GM23248 (cell line): Measurements from ENCODE around the gene RFXANK. TPM values are rescaled to one million over a fixed set of nuclear protein-coding genes. Genes with fewer than 3 reads are reported as not detected.

Source experiments
- DNase-seq: peaks from one replicate; pipeline ENCODE4 v3.0.0-alpha.2; 2015
- H2AFZ ChIP-seq: fragments of 200-600 bp; sonication (generic); 2 replicates; pipeline ENCODE4 v1.6.1; 2016; ENCODE audit warnings: antibody characterized with exemption
- H3F3A ChIP-seq: fragments of 200-600 bp; sonication (generic); 2 replicates; pipeline ENCODE4 v1.6.1; 2016; ENCODE audit warnings: mild to moderate bottlenecking, antibody characterized with exemption, mixed run types; ENCODE audit not compliant: insufficient read depth
- H3K27ac ChIP-seq: fragments of 200-600 bp; sonication (generic); 2 replicates; pipeline ENCODE4 v1.5.1; 2016; ENCODE audit warnings: mild to moderate bottlenecking
- H3K27me3 ChIP-seq: fragments of 200-600 bp; sonication (generic); replicated peaks from 2 replicates; pipeline ENCODE4 v1.6.1; 2016; ENCODE audit warnings: mild to moderate bottlenecking; ENCODE audit not compliant: insufficient read depth
- H3K36me3 ChIP-seq: fragments of 200-600 bp; sonication (generic); 2 replicates; pipeline ENCODE4 v1.6.1; 2016; ENCODE audit warnings: low read depth, mild to moderate bottlenecking
- H3K4me1 ChIP-seq: fragments of 200-600 bp; sonication (generic); 2 replicates; pipeline ENCODE4 v1.6.1; 2016; ENCODE audit warnings: mild to moderate bottlenecking; ENCODE audit not compliant: insufficient read depth
- H3K4me2 ChIP-seq: fragments of 200-600 bp; sonication (generic); one replicate; pipeline ENCODE4 v1.6.1; 2016; ENCODE audit warnings: mild to moderate bottlenecking; ENCODE audit not compliant: unreplicated experiment
- H3K4me3 ChIP-seq: fragments of 200-600 bp; sonication (generic); 2 replicates; pipeline ENCODE4 v1.5.1; 2016; ENCODE audit warnings: mild to moderate bottlenecking
- H3K79me2 ChIP-seq: fragments of 200-600 bp; sonication (generic); 2 replicates; pipeline ENCODE4 v1.6.1; 2016; ENCODE audit warnings: mild to moderate bottlenecking; ENCODE audit not compliant: insufficient read depth
- H3K9ac ChIP-seq: fragments of 200-600 bp; sonication (generic); 2 replicates; pipeline ENCODE4 v1.6.1; 2016; ENCODE audit warnings: mild to moderate bottlenecking
- H3K9me2 ChIP-seq: fragments of 200-600 bp; sonication (generic); 2 replicates; pipeline ENCODE4 v1.6.1; 2016; ENCODE audit warnings: mixed run types, mild to moderate bottlenecking, moderate library complexity; ENCODE audit not compliant: insufficient read depth
- H3K9me3 ChIP-seq: fragments of 200-600 bp; sonication (generic); one replicate; pipeline ENCODE4 v1.6.1; 2017; ENCODE audit warnings: low read depth
- H4K20me1 ChIP-seq: fragments of 200-600 bp; sonication (generic); 2 replicates; pipeline ENCODE4 v1.6.0; 2016; ENCODE audit not compliant: insufficient read depth
- EZH2 ChIP-seq: fragments of 200-600 bp; sonication (generic); IDR thresholded peaks from 2 replicates; pipeline ENCODE4 v1.6.1; 2018; ENCODE audit warnings: antibody characterized with exemption, mild to moderate bottlenecking; ENCODE audit not compliant: insufficient read depth, poor library complexity, severe bottlenecking
- EZH2phosphoT487 ChIP-seq: fragments of 200-600 bp; sonication (generic); IDR thresholded peaks from 2 replicates; pipeline ENCODE4 v1.6.1; 2018; ENCODE audit warnings: antibody characterized with exemption, moderate library complexity, mild to moderate bottlenecking, low read depth; ENCODE audit not compliant: insufficient read depth
- WGBS, 2 experiments: methylation state at CpG; one replicate each; pipeline ENCODE4 v1.1.6; 2015 to 2017; ENCODE audit warnings: low lambda C conversion rate in 2 of 2, low coverage in 1 of 2; ENCODE audit errors: missing lambda C conversion rate in 2 of 2; 5-methylcytosine and 5-hydroxymethylcytosine counted together
- in situ Hi-C: fragments of 300-500 bp; cut with MboI; formaldehyde crosslinking; loops from 2 replicates; pipeline ENCODE4 v1.15.0; 2020
- polyA plus RNA-seq: library from polyadenylated mRNA; unstranded; fragments of >200 nt; fragmentation: Nextera tagmentation; extraction: Ambion mirVana; gene quantifications from 2 replicates; pipeline ENCODE4 v1.2.1, GENCODE V29; 2016
- total RNA-seq: library from RNA; depleted of rRNA; stranded (reverse); fragments of >200 nt; shearing (Covaris generic); gene quantifications from 2 replicates; pipeline ENCODE4 v1.2.3, GENCODE V29; 2014

The RFXANK gene
- total and polyA plus RNA-seq, 2 experiments from 2014 or later, result 42.6 to 44.5 TPM

DNA sequence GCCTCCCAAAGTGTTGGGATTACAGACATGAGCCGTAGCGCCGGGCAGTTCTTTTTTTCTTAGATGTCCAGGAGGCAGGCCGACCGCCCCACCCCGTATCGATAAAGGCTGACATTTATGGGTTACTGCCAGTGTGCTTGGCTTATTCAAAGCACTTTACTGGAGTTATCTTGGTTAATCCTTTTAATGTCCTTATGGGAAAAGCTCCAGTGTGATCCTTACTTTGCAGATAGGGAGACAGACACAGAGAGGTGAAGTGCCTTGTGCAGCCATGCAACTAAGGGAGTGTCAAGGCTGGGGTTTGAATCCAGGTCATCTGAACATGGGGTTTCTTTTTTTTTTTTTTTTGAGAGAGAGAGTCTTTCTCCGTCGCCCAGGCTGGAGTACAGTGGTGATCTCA is 38.9 kb downstream of the RFXANK start:
- no peak overlapping the region for H3K27ac ChIP-seq
- H3F3A ChIP-seq, result no peaks in the 10 kb centered on the region
- no peak overlapping the region for H2AFZ ChIP-seq
- no peaks in the 10 kb centered on the region for H3K36me3 ChIP-seq
- peaks cover 11% of the 10 kb centered on the region; the same call in 1 of the 2 replicates for H3K27me3 ChIP-seq
- in situ Hi-C loops, result no loop called here
- no peaks in the 10 kb centered on the region for H3K4me1 ChIP-seq
- no peaks in the 10 kb centered on the region for H3K9me2 ChIP-seq
- H3K9me3 ChIP-seq, result no peaks in the 10 kb centered on the region
- no peak overlapping the region for H3K4me3 ChIP-seq
- DNase-seq, result no peak
- H3K4me2 ChIP-seq, result no peak overlapping the region
- H3K79me2 ChIP-seq, result no peaks in the 10 kb centered on the region
- H4K20me1 ChIP-seq, result no peaks in the 10 kb centered on the region
- H3K9ac ChIP-seq, result no peak overlapping the region
- TF ChIP-seq EZH2 (no peak), EZH2phosphoT487 (no peak)
- 77 to 78% methylated on average over 8 to 9 of the region's 9 CpGs for WGBS, 2 experiments

GRCh38 chr19:19232261-19232721 is 40.2 kb downstream of the RFXANK start:
- DNase-seq, result no peak
- WGBS, 2 experiments, result 50 to 53% methylated on average over 19 of the region's 19 CpGs
- H3K9me3 ChIP-seq, result no peaks in the 10 kb centered on the region

GRCh38 chr19:19234220-19234816 is 42.3 kb downstream of the RFXANK start:
- H3K27me3 ChIP-seq, result peaks cover 7% of the 10 kb centered on the region; the same call in 1 of the 2 replicates
- no peaks in the 10 kb centered on the region for H3K36me3 ChIP-seq
- no peaks in the 10 kb centered on the region for H3K9me3 ChIP-seq
- no peak overlapping the region for H2AFZ ChIP-seq
- DNase-seq, result no peak
- in situ Hi-C loops, result no loop called here
- no peaks in the 10 kb centered on the region for H4K20me1 ChIP-seq
- no peak overlapping the region for H3K4me2 ChIP-seq
- no peak overlapping the region for H3K27ac ChIP-seq
- H3K4me1 ChIP-seq, result no peaks in the 10 kb centered on the region
- H3K9me2 ChIP-seq, result no peaks in the 10 kb centered on the region
- H3F3A ChIP-seq, result no peaks in the 10 kb centered on the region
- H3K79me2 ChIP-seq, result no peaks in the 10 kb centered on the region
- WGBS, 2 experiments, result 38 to 44% methylated on average over 2 of the region's 2 CpGs
- no peak overlapping the region for H3K4me3 ChIP-seq
- TF ChIP-seq EZH2phosphoT487 (no peak), EZH2 (no peak)
- no peak overlapping the region for H3K9ac ChIP-seq

More at GRCh38 chr19:19232261-19232721, 40.2 kb downstream of the RFXANK start:
- Histone ChIP-seq H4K20me1 (no peaks in the 10 kb centered on the region), H3F3A (no peaks in the 10 kb centered on the region), H3K4me2 (no peak overlapping the region), H3K27ac (no peak overlapping the region), H3K4me1 (no peaks in the 10 kb centered on the region), H2AFZ (no peak overlapping the region), H3K79me2 (no peaks in the 10 kb centered on the region), H3K4me3 (no peak overlapping the region), H3K9ac (no peak overlapping the region), H3K9me2 (no peaks in the 10 kb centered on the region), H3K36me3 (no peaks in the 10 kb centered on the region), H3K27me3 (peaks cover 11% of the 10 kb centered on the region; the same call in 1 of the 2 replicates)
- TF ChIP-seq EZH2phosphoT487 (no peak), EZH2 (no peak)
- in situ Hi-C loops, result no loop called here

- no peaks in the 10 kb centered on the region for H3K27me3 ChIP-seq
- no peaks in the 10 kb centered on the region for H4K20me1 ChIP-seq
- H3K9ac ChIP-seq, result no peak overlapping the region
- no peaks in the 10 kb centered on the region for H3K36me3 ChIP-seq
- H2AFZ ChIP-seq, result no peak overlapping the region
- H3K9me2 ChIP-seq, result no peaks in the 10 kb centered on the region
- no peak overlapping the region for H3K4me3 ChIP-seq
- no peaks in the 10 kb centered on the region for H3K9me3 ChIP-seq
- no peak for TF ChIP-seq EZH2
- no peak for TF ChIP-seq EZH2phosphoT487
- H3F3A ChIP-seq, result no peaks in the 10 kb centered on the region
- in situ Hi-C loops, result no loop called here
- no peaks in the 10 kb centered on the region for H3K4me1 ChIP-seq
- H3K27ac ChIP-seq, result no peak overlapping the region
- no peaks in the 10 kb centered on the region for H3K79me2 ChIP-seq
- DNase-seq, result no peak
- H3K4me2 ChIP-seq, result no peak overlapping the region
These were observed 44.1 kb downstream of the RFXANK start for GRCh38 chr19:19236173-19236572.

DNA sequence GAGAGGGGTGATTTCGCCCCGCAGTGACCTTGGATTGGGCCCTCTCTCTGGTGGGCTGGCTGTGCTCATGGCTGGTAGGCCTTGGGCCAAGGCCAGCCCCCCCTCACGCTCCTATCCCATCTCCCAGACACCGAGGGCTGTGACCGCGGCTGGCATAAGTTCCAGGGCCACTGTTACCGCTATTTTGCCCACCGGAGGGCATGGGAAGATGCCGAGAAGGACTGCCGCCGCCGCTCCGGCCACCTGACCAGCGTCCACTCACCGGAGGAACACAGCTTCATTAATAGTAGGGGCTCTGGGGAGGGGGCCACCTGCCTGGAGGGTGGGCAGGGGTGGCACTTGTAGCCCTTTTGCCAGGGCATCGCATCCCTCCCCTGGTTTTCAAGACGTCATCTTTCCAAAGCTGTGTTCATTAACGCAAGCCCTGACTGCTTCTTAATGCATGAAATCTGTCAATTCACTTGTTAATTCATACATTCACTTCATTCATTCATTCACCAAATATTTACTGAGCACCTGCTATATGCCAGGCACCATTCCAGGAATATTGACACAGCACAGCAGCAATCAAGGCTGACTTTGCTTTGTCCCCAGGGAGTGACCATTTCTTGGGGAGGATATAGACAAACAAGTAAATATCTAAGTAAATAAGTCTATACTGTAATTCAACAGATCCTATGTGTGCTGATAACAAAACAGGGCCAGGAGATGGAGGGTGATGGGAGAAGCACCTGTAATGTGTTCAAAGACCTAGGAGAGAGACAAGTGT is 46.3 kb downstream of the RFXANK start:
- 59 to 69% methylated on average over 16 to 18 of the region's 18 CpGs for WGBS, 2 experiments
- no peaks in the 10 kb centered on the region for H3K36me3 ChIP-seq
- no peak for DNase-seq

More for the DNA sequence above, 46.3 kb downstream of the RFXANK start:
- H3K79me2 ChIP-seq, result no peaks in the 10 kb centered on the region
- no peaks in the 10 kb centered on the region for H3K9me2 ChIP-seq
- H4K20me1 ChIP-seq, result no peaks in the 10 kb centered on the region
- in situ Hi-C loops, result no loop called here
- no peak overlapping the region for H3K27ac ChIP-seq
- H3K4me2 ChIP-seq, result no peak overlapping the region
- no peak overlapping the region for H3K9ac ChIP-seq
- H3K4me3 ChIP-seq, result no peak overlapping the region
- no peaks in the 10 kb centered on the region for H3K4me1 ChIP-seq
- no peaks in the 10 kb centered on the region for H3F3A ChIP-seq
- no peak overlapping the region for H2AFZ ChIP-seq
- no peak for TF ChIP-seq EZH2phosphoT487
- no peak for TF ChIP-seq EZH2
- no peaks in the 10 kb centered on the region for H3K27me3 ChIP-seq
- no peaks in the 10 kb centered on the region for H3K9me3 ChIP-seq
